ENCODE results near the gene RPL5. TPM values are rescaled to one million over a fixed set of nuclear protein-coding genes. Genes with fewer than 3 reads are reported as not detected.

RPL5 gene
- polyA plus RNA-seq, 1 donor from 2014 or later: 2,794 TPM

- H3K27me3 Mint-ChIP-seq: no peaks in the 10 kb centered on the region
- H3K4me3 Mint-ChIP-seq: peak overlapping the region in 1 of 4 donors; percentile 35
- peaks cover 2% of the 10 kb centered on the region for H3K36me3 Mint-ChIP-seq
- H3K9me3 Mint-ChIP-seq: peaks cover 0 to 3% (median 0%) of the 10 kb centered on the region in 3 donors
- peaks cover 0 to 9% (median 8%) of the 10 kb centered on the region in 3 donors for H3K4me1 Mint-ChIP-seq
- H3K27ac Mint-ChIP-seq: peak overlapping the region in 1 of 3 donors; percentile 71
Measured at GRCh38 chr1:92804721-92805201, 27.1 kb upstream of the RPL5 start.

DNA sequence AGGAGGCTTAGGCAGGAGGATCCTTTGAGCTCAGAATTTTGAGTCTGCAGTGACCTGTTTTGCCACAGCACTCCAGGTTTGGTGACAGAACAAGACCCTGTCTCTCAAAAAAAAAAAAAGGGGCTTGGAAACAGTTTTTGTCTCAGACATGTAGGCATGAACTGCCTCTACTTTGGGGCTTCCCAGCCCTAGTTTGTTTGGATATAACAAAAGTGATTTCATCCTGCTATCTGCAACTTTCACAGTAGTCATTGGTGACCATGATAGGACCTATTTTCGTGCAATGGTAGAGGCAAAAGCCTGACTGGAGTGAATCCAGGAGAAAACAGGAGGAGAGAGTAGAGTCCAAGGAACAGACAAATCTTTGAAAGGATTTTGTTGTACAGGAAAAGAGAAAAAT, 26.6 kb upstream of the RPL5 start:
- no peaks in the 10 kb centered on the region for H3K27me3 Mint-ChIP-seq
- H3K4me1 Mint-ChIP-seq: peaks cover 0 to 9% (median 8%) of the 10 kb centered on the region in 3 donors
- H3K4me3 Mint-ChIP-seq: no peak overlapping the region
- H3K9me3 Mint-ChIP-seq: peaks cover 0 to 3% (median 0%) of the 10 kb centered on the region in 3 donors
- peak overlapping the region in 1 of 3 donors; percentile 67 for H3K27ac Mint-ChIP-seq
- peaks cover 2% of the 10 kb centered on the region for H3K36me3 Mint-ChIP-seq

DNA sequence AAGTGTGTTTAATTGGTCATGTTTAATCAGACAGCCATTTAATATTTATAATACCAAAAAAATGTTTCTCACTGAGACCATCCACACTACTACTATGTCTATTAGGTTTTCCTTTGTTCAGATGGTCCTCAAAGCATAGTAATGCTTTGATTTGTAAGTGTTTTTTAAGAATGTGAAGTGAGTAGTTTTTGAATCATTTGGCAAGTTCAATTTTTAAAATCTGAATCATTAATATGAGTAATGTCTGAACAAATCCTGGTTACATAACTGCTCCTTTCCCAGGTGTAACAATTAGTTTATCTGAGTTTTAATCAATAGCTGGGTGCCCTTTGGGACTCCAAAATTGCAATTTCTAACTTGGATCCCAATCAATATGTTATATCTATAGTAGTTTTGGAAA, 23.5 kb upstream of the RPL5 start:
- H3K36me3 Mint-ChIP-seq: no peaks in the 10 kb centered on the region
- peaks cover 0 to 7% (median 3%) of the 10 kb centered on the region in 3 donors for H3K4me1 Mint-ChIP-seq
- peaks cover 2% of the 10 kb centered on the region for H3K27me3 Mint-ChIP-seq
- no peak overlapping the region for H3K4me3 Mint-ChIP-seq
- peak overlapping the region in 1 of 3 donors; percentile 35 for H3K27ac Mint-ChIP-seq
- peaks cover 0 to 1% (median 0%) of the 10 kb centered on the region in 3 donors for H3K9me3 Mint-ChIP-seq

DNA sequence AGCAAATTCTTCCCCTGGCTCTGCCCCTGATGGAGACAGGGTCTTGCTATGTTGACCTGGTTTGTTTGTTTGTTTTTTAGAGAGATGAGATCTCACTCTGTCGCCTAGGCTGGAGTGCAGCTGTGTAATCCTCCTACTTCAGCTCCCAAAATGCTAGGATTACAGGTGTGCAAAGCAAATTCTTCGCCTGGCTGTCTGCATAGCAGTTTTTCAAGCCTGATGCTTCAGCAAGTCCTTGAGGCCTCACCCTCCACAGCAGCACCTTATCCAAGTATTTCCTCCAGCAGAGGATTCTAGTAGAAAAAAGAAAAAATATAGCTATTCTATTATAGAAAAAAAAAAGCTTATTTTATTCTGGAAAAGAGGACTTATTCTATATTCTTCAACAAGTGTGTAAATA, 15.1 kb upstream of the RPL5 start:
- Mint-ChIP-seq H3K4me3 (no peak overlapping the region), H3K9me3 (no peaks in the 10 kb centered on the region), H3K36me3 (no peaks in the 10 kb centered on the region), H3K4me1 (peaks cover 0 to 5% (median 4%) of the 10 kb centered on the region in 3 donors), H3K27ac (no peak overlapping the region), H3K27me3 (peaks cover 5% of the 10 kb centered on the region)

GRCh38 chr1:92817137-92817697, 14.6 kb upstream of the RPL5 start:
- H3K9me3 Mint-ChIP-seq: no peaks in the 10 kb centered on the region
- peaks cover 0 to 5% (median 4%) of the 10 kb centered on the region in 3 donors for H3K4me1 Mint-ChIP-seq
- H3K4me3 Mint-ChIP-seq: no peak overlapping the region
- peaks cover 5% of the 10 kb centered on the region for H3K27me3 Mint-ChIP-seq
- no peak overlapping the region for H3K27ac Mint-ChIP-seq
- H3K36me3 Mint-ChIP-seq: no peaks in the 10 kb centered on the region

GRCh38 chr1:92817986-92818764, 13.7 kb upstream of the RPL5 start:
- Mint-ChIP-seq H3K36me3 (no peaks in the 10 kb centered on the region), H3K4me1 (peaks cover 0 to 5% (median 4%) of the 10 kb centered on the region in 3 donors), H3K9me3 (no peaks in the 10 kb centered on the region), H3K27ac (no peak overlapping the region), H3K4me3 (no peak overlapping the region), H3K27me3 (peaks cover 5% of the 10 kb centered on the region)

DNA sequence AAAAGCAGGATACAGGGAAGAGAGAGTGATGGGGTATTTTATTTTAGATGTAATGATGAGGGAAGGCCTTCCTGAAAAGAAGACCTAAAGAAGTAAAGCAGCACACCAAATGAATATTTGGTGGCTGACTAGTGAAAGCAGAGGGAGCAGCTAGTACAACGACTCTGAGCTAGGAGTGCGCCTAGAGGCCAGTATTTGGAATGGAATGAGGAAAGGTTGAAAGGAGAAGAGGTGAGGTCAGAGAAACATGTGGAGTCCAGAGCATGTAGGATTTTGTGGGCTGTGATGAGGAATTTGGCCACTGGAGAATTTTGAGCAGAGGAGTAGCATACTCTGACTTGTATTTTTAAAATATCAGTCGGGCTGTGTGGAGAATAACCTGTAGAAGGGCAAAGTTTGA, 11.8 kb upstream of the RPL5 start:
- Mint-ChIP-seq H3K27ac (no peak overlapping the region), H3K36me3 (no peaks in the 10 kb centered on the region), H3K27me3 (peaks cover 5% of the 10 kb centered on the region), H3K9me3 (no peaks in the 10 kb centered on the region), H3K4me3 (no peak overlapping the region), H3K4me1 (peaks cover 0 to 5% (median 4%) of the 10 kb centered on the region in 3 donors)

- no peak overlapping the region for H3K27ac Mint-ChIP-seq
- H3K4me1 Mint-ChIP-seq: peaks cover 0 to 5% (median 4%) of the 10 kb centered on the region in 3 donors
- H3K27me3 Mint-ChIP-seq: peaks cover 2% of the 10 kb centered on the region
- no peaks in the 10 kb centered on the region for H3K9me3 Mint-ChIP-seq
- no peaks in the 10 kb centered on the region for H3K36me3 Mint-ChIP-seq
- no peak overlapping the region for H3K4me3 Mint-ChIP-seq
Measured at GRCh38 chr1:92820551-92820950, 11.3 kb upstream of the RPL5 start.

DNA sequence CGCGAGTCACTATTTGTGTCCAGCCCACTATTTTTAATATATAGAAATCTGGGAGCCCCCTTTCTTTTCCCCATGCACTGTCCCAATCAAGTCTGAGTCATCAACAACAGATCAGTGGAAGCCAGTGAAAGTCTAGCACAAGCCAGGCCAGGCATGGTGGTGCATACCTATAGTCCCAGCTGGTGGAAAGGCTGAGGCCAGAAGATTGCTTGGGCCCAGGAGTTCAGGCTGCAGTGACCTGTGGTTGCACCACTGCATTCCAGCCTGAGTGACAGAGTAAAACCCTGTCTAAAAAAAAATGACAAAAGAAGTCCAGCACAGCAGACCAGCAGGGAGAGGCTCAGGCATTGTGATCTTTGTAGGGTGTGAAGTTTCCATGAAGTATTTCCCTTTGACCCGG, 9.0 kb upstream of the RPL5 start:
- Mint-ChIP-seq H3K36me3 (no peaks in the 10 kb centered on the region), H3K4me3 (no peak overlapping the region), H3K9me3 (no peaks in the 10 kb centered on the region), H3K27ac (no peak overlapping the region), H3K4me1 (peaks cover 0 to 5% (median 4%) of the 10 kb centered on the region in 3 donors), H3K27me3 (peaks cover 2% of the 10 kb centered on the region)

DNA sequence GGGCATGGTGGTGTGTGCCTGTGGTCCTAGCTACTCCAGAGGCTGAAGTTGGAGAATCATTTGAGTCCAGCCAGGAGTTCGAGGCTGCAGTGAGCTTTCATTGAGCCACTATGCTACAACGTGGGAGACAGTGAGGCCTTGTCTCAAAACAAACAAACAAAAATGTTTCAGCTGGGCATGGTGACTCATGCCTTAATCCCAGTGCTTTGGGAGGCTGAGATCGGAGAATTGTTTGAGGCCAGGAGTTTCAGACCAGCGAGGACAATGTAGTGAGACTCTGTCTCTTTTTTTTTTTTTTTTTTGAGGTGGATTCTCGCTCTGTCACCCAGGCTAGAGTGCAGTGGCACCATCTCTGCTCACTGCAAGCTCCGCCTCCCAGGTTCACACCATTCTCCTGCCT, 5.0 kb upstream of the RPL5 start:
- H3K27me3 Mint-ChIP-seq: no peaks in the 10 kb centered on the region
- no peaks in the 10 kb centered on the region for H3K9me3 Mint-ChIP-seq
- H3K4me3 Mint-ChIP-seq: no peak overlapping the region
- no peak overlapping the region for H3K27ac Mint-ChIP-seq
- H3K36me3 Mint-ChIP-seq: peaks cover 2% of the 10 kb centered on the region
- H3K4me1 Mint-ChIP-seq: peaks cover 0 to 1% (median 0%) of the 10 kb centered on the region in 3 donors

DNA sequence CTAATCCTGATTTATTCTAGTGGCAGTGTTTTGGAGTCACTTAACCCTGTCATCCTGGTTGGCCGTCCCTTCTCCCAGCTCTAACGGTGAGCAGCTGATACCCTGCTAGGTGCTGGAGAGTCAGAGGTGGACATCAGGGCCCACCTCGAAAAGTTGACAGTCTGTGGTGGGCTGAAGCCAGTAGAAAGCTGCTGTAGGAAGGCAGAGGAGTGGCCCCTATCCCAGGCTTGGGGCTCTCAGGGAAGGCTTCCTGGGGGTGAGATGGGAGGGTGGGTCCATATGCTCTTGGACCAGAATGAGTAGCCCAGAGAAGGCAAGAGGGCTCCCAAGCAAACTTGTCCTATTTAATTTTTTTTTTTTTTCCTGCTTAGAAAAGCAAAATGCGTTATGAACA, 475 bp upstream of the RPL5 start:
- Mint-ChIP-seq H3K4me3 (peak overlapping the region in 3 of 4 donors; percentile 97 to 100 (median 99)), H3K4me1 (peaks cover 31 to 36% (median 34%) of the 10 kb centered on the region in 3 donors), H3K36me3 (peaks cover 2% of the 10 kb centered on the region), H3K27ac (peak overlapping the region; percentile 39 to 99 (median 95)), H3K27me3 (peaks cover 2% of the 10 kb centered on the region), H3K9me3 (no peaks in the 10 kb centered on the region)

DNA sequence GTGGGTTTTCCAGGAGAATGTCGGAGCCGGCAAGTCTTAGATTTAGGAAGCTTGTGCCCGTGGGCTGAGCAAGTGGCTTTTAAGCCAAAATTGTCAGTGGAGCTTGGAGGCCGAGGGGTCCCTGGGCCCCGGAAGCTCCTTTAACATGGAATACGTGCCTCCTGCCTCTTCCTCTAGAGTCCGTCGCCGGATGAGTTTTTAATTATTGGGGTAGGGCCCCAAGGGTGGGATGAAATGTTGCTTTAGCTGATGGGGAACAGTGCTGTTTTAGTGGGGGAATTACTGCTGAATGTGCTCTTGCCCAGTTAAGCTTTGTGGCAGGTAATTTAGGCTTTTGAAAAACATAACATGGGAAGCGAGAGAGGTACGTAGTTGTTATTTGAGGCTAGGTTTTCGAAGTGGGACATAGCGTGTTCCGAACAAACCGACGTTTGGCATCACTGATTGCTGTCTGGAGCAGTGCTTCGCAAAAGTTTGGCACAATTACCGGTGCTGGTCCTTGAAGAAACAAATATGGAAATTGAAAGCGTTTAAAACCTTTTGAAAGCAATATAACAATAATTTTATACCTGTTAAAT, 786 bp downstream of the RPL5 start:
- H3K27me3 Mint-ChIP-seq: peaks cover 2% of the 10 kb centered on the region
- H3K4me3 Mint-ChIP-seq: peak overlapping the region; percentile 97 to 100 (median 100)
- H3K27ac Mint-ChIP-seq: peak overlapping the region; percentile 95 to 99 (median 99)
- no peaks in the 10 kb centered on the region for H3K9me3 Mint-ChIP-seq
- H3K36me3 Mint-ChIP-seq: peaks cover 2% of the 10 kb centered on the region
- peaks cover 32 to 44% (median 40%) of the 10 kb centered on the region in 3 donors for H3K4me1 Mint-ChIP-seq

GRCh38 chr1:92833840-92834239, 2.0 kb downstream of the RPL5 start:
- H3K36me3 Mint-ChIP-seq: peaks cover 5% of the 10 kb centered on the region
- peaks cover 2% of the 10 kb centered on the region for H3K27me3 Mint-ChIP-seq
- no peaks in the 10 kb centered on the region for H3K9me3 Mint-ChIP-seq
- peak overlapping the region; percentile 97 to 100 (median 100) for H3K4me3 Mint-ChIP-seq
- peak overlapping the region; percentile 95 to 99 (median 99) for H3K27ac Mint-ChIP-seq
- peaks cover 38 to 55% (median 51%) of the 10 kb centered on the region in 3 donors for H3K4me1 Mint-ChIP-seq

GRCh38 chr1:92834617-92835016, 2.8 kb downstream of the RPL5 start:
- Mint-ChIP-seq H3K4me3 (peak overlapping the region; percentile 53 to 100 (median 98)), H3K4me1 (peaks cover 41 to 60% (median 55%) of the 10 kb centered on the region in 3 donors), H3K36me3 (peaks cover 5% of the 10 kb centered on the region), H3K27ac (peak overlapping the region; percentile 95 to 99 (median 99)), H3K27me3 (peaks cover 2% of the 10 kb centered on the region), H3K9me3 (no peaks in the 10 kb centered on the region)

GRCh38 chr1:92837062-92837461, 5.2 kb downstream of the RPL5 start:
- Mint-ChIP-seq H3K4me1 (peaks cover 44 to 62% (median 62%) of the 10 kb centered on the region in 3 donors), H3K27me3 (peaks cover under 1% of the 10 kb centered on the region), H3K4me3 (peak overlapping the region in 2 of 4 donors; percentile 46 to 55), H3K27ac (peak overlapping the region in 1 of 3 donors; percentile 70), H3K36me3 (peaks cover 4% of the 10 kb centered on the region), H3K9me3 (no peaks in the 10 kb centered on the region)

All from IgD-negative memory B cell (primary cell).